SK-N-SH (cell line): ENCODE measurements around the gene MTFMT.

Experiments used
- CTCF ChIP-seq: fragments of 200-600 bp; sonication (generic); IDR thresholded peaks from 2 replicates; pipeline ENCODE4 v1.6.1; 2017; ENCODE audit warnings: antibody characterized with exemption, mild to moderate bottlenecking, moderate library complexity
- JUND ChIP-seq: IDR thresholded peaks from 2 replicates; pipeline ENCODE4 v1.4.0; 2012
- RAD21 ChIP-seq: IDR thresholded peaks from 2 replicates; pipeline ENCODE4 v1.6.1; 2012; ENCODE audit warnings: mild to moderate bottlenecking, low read length
- RFX5 ChIP-seq: IDR thresholded peaks from 2 replicates; pipeline ENCODE4 v1.6.1; 2012; ENCODE audit warnings: mild to moderate bottlenecking, improper control_type of control experiment, low read length
- SMC3 ChIP-seq: IDR thresholded peaks from 2 replicates; pipeline ENCODE4 v1.6.1; 2012; ENCODE audit warnings: low read depth, low read length, improper control_type of control experiment

GRCh38 chr15:65041787-65042186 lies 12.3 kb upstream of the MTFMT start:
- TF ChIP-seq CTCF (no peak), JUND (no peak), RFX5 (no peak), SMC3 (no peak), RAD21 (no peak)
